Activated CD4-positive, alpha-beta T cell treated with anti-CD3 and anti-CD28 coated beads, Interleukin-2, amount 50 U/mL, for 1 hour (primary cell): ENCODE measurements around the gene GCNT2.
"Not testable (repeated sequence)": the region's sequence is repeated elsewhere in the genome, so short reads cannot be mapped to it uniquely, and the experiment has no call there.

Experiments
- DNase-seq: peaks from one replicate; pipeline ENCODE4 v3.0.0-alpha.2; 2020

GCNT2 gene

DNA sequence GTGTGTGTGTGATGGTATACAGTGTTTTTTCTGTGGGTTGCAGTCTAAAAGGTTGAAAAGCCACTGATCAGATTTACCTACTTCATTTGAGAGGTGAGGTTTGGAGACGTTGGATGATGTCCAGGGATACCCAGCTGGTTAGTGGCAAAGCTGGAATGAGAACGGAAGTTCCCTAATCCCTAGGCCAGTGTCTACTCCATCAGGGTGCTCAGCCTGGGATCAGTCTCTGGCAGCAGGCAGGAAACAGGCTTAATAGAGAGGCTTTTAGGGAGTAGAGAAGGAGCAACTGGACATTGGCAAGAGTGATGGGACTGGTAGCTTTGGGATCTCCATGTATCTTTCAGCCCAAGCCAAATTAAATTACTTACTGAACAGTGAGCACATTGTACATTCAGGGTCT, 92.6 kb downstream of the GCNT2 start:
- DNase-seq = no peak

DNA sequence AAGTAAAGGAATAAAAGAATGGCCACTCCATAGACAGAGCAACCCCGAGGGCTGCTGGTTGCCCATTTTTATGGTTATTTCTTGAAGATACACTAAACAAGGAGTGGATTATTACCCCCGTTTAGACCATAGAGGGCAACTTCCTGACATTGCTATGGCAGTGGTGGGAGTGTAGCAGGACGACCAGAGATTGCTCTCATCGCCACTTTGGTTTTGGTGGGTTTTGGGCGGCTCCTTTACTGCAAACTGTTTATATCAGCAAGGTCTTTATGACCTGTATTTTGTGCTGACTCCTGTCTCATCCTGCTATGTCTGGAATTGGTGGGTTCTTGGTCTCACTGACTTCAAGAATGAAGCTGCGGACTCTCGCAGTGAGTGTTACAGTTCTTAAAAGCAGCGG, 94.5 kb downstream of the GCNT2 start:
- no peak for DNase-seq

DNA sequence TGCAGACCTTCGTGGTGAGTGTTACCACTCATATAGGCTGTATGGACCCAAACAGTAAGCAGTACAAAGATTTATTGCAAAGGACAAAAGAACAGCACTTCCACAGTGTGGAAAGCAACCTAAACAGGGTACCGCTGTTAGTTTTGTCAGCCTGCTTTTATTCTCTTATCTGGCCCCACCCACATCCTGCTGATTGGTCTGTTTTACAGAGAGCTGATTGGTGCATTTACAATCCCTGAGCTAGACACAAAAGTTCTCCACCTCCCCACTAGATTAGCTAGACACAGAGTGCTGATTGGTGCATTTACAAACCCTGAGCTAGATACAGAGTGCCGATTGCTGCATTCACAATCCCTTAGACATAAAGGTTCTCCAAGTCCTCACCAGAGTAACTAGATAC, 95.1 kb downstream of the GCNT2 start:
- not testable (repeated sequence) for DNase-seq

GRCh38 chr6:10617008-10617696, 96.0 kb downstream of the GCNT2 start:
- no peak for DNase-seq

DNA sequence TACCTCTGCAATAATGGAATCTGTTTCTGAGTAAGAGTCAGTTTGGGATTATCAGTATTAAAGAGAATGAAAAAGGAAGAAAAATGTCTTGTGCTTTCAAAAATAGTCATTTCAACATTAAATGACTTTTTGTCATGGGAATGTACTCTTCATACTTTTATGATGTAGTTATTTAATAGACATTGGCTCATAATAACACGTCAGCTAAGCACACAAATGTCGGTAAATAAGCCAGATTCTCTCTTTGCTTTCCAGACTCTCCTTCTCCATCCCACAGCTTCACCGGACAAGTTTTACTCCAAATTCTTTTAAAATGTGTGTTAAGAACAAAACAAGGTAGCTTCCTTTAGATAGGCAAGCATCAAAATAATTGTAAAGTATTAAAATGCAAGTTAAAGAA, 97.3 kb downstream of the GCNT2 start:
- no peak for DNase-seq

GRCh38 chr6:10621213-10621612, 100.1 kb downstream of the GCNT2 start:
- DNase-seq = no peak

DNA sequence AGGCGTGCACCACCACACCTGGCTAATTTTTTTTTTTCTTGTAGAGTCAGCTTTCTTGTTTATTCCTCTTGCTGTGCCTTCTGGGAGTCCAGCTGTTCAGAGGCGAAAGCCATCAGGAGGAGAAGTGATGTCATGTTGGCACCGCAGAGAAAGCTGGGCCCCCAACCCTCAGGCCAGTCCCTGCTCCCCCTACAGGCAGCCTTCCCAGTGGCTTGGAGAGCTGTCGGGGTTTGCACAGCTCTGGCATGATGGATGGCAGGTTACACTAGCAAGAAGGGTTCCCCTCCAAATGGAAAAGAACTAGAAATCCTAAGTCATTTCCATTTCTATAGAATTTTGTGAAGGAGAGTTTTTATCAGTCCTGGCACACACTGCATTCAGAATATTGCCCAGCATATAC, 100.7 kb downstream of the GCNT2 start:
- DNase-seq = no peak

- no peak for DNase-seq
Observed at GRCh38 chr6:10624836-10625235, 103.7 kb downstream of the GCNT2 start.

- no peak for DNase-seq
Observed at GRCh38 chr6:10626154-10626741, 105.1 kb downstream of the GCNT2 start.

DNA sequence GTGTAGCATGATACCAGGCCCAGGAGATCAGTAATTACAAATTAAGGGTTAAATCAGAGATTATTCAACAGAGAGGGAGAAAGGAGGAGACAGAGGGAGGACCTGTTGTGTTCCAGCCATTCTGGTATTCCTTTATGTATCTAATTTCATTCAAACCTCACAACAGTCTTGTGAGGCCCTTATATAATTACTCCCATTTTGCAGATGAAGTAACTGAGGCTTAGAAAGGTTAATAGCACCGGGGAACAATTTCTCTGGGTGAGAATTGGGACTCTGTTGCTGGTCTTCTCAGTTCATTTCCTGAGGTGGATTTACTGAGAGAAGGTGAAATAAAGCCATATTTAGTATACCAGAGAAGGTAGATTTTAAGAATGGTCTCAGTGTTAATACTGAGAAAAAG, 106.6 kb downstream of the GCNT2 start:
- DNase-seq = no peak

- DNase-seq = no peak
Observed at GRCh38 chr6:10630178-10630577, 109.0 kb downstream of the GCNT2 start.

DNA sequence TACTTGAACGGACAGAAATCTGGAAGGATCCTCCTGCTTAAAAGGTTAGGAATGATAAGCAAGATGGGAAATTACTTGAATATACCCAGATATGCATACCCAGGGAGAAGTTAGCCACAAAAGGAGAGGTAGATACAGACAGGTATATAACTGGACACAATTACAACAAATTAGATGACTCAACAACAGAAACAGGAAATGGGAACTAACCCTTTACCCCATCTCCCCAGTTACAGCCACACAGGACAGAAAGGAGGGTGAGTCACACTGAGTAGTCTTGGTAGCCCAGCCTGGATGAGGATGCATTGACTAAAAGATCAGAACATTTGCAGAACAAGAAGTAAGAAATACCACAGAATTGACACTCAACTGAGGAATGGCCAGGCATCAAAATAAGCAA, 112.1 kb downstream of the GCNT2 start:
- no peak for DNase-seq

- DNase-seq = no peak
Observed at GRCh38 chr6:10640412-10640811, 119.3 kb downstream of the GCNT2 start.

- no peak for DNase-seq
Observed at GRCh38 chr6:10641528-10641927, 120.4 kb downstream of the GCNT2 start.

DNA sequence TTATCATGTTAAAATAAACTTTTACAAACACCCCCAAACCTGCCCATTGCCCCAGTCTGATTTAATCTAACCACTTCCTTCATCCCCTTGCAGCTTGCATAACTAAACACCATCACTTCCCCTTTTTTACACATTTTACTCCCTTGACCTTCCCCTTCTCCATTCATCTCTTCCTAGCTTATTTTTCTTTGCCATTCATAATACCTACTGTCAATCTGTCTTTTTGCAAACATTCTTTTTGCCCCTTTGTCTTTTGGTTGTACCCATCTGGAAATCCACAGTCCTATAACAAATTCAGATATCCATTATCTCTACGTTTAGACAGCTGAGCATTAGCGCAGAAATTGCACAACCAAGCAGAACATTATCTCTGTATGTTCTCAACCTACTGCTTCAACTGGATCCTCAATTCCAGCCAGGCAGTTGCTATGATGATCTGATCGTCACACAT, 122.1 kb downstream of the GCNT2 start:
- DNase-seq = no peak

GRCh38 chr6:10644225-10644624, 123.1 kb downstream of the GCNT2 start:
- no peak for DNase-seq

GRCh38 chr6:10655508-10656055, 134.4 kb downstream of the GCNT2 start:
- no peak for DNase-seq

GRCh38 chr6:10658910-10659698, 138.0 kb downstream of the GCNT2 start:
- no peak for DNase-seq

GRCh38 chr6:10659699-10660348, 138.7 kb downstream of the GCNT2 start:
- DNase-seq = no peak

- not testable (repeated sequence) for DNase-seq
Observed at GRCh38 chr6:10660431-10661191, 139.5 kb downstream of the GCNT2 start.

GRCh38 chr6:10662207-10662606, 141.1 kb downstream of the GCNT2 start:
- no peak for DNase-seq

DNA sequence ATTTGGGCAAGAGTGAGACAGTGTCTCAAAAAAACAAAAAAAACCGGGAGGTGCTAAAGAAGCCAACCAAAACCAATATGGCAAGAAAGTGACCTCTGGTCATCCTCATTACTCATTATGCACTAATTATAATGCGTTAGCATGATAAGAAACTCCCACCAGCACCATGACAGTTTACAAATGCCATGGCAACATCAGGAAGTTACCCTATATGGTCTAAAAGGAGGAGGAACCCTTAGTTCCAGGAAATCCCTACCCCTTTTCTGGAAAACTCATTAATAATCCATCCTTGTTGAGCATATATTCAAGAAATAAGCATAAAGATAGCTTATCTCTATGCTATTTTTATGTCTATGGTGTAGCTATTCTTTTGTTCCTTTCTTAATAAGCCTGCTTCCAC, 141.6 kb downstream of the GCNT2 start:
- no peak for DNase-seq
